ENCODE results near the gene SCGB1A1.

- TF ChIP-seq, protein P1, sequence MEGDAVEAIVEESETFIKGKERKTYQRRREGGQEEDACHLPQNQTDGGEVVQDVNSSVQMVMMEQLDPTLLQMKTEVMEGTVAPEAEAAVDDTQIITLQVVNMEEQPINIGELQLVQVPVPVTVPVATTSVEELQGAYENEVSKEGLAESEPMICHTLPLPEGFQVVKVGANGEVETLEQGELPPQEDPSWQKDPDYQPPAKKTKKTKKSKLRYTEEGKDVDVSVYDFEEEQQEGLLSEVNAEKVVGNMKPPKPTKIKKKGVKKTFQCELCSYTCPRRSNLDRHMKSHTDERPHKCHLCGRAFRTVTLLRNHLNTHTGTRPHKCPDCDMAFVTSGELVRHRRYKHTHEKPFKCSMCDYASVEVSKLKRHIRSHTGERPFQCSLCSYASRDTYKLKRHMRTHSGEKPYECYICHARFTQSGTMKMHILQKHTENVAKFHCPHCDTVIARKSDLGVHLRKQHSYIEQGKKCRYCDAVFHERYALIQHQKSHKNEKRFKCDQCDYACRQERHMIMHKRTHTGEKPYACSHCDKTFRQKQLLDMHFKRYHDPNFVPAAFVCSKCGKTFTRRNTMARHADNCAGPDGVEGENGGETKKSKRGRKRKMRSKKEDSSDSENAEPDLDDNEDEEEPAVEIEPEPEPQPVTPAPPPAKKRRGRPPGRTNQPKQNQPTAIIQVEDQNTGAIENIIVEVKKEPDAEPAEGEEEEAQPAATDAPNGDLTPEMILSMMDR (IDR thresholded peaks at IDR 0.05) = no peak
- TF ChIP-seq POLR2A (IDR thresholded peaks at IDR 0.05) = no peak
These were observed 25.7 kb upstream of the SCGB1A1 start for GRCh38 chr11:62393061-62393611.

All from uterus (tissue), 2 donors.